Activated T-cell treated with anti-CD3 and anti-CD28 coated beads for 1 hour (primary cell): ENCODE measurements around the gene PFKL.

Experiments
- DNase-seq: peaks from one replicate; pipeline ENCODE4 v3.0.0-alpha.2; 2020; ENCODE audit warnings: low read depth

The PFKL gene

GRCh38 chr21:44363278-44363677 is 63.4 kb downstream of the PFKL start:
- no peak for DNase-seq

GRCh38 chr21:44364151-44365053 is 64.5 kb downstream of the PFKL start:
- DNase-seq = no peak

- no peak for DNase-seq
These were observed 65.6 kb downstream of the PFKL start for GRCh38 chr21:44365251-44365966.

GRCh38 chr21:44365967-44366585 is 66.2 kb downstream of the PFKL start:
- DNase-seq = no peak

GRCh38 chr21:44366586-44367211 is 66.8 kb downstream of the PFKL start:
- no peak for DNase-seq

- no peak for DNase-seq
These were observed 69.0 kb downstream of the PFKL start for GRCh38 chr21:44368711-44369446.

GRCh38 chr21:44370027-44370735 is 70.3 kb downstream of the PFKL start:
- DNase-seq = no peak

GRCh38 chr21:44370786-44371410 is 71.0 kb downstream of the PFKL start:
- DNase-seq = no peak

GRCh38 chr21:44371596-44371995 is 71.7 kb downstream of the PFKL start:
- no peak for DNase-seq

- no peak for DNase-seq
These were observed 72.8 kb downstream of the PFKL start for GRCh38 chr21:44372616-44373015.

GRCh38 chr21:44374601-44375280 is 74.9 kb downstream of the PFKL start:
- DNase-seq = no peak

GRCh38 chr21:44375281-44375651 is 75.4 kb downstream of the PFKL start:
- no peak for DNase-seq

GRCh38 chr21:44375761-44376241 is 75.9 kb downstream of the PFKL start:
- DNase-seq = no peak

- DNase-seq = no peak
These were observed 76.8 kb downstream of the PFKL start for GRCh38 chr21:44376606-44377005.
